H9 (cell line): ENCODE measurements around the gene SLC23A3. TPM values are rescaled to one million over a fixed set of nuclear protein-coding genes. Genes with fewer than 3 reads are reported as not detected.
"Not testable (repeated sequence)": the region's sequence is repeated elsewhere in the genome, so short reads cannot be mapped to it uniquely, and the experiment has no call there.

Experiments used
- DNase-seq: peaks from one replicate; pipeline ENCODE4 v3.0.0-alpha.2; 2017
- H2AFZ ChIP-seq: one replicate; pipeline ENCODE4 v1.6.1; 2013; ENCODE audit warnings: mild to moderate bottlenecking, low read length, control low read depth, moderate library complexity
- H2AK5ac ChIP-seq: 2 replicates; pipeline ENCODE4 v1.6.1; 2013; ENCODE audit warnings: low read length, control low read depth, mixed read lengths; ENCODE audit not compliant: insufficient read length
- H2BK120ac ChIP-seq: one replicate; pipeline ENCODE4 v1.6.1; 2013; ENCODE audit warnings: low read depth, mild to moderate bottlenecking, low read length, control low read depth, inconsistent platforms; ENCODE audit not compliant: poor library complexity, severe bottlenecking
- H2BK12ac ChIP-seq: 2 replicates; pipeline ENCODE4 v1.6.1; 2013; ENCODE audit warnings: low read length, control low read depth, mixed read lengths, low read depth; ENCODE audit not compliant: insufficient read length
- H2BK15ac ChIP-seq: 2 replicates; pipeline ENCODE4 v1.6.1; 2013; ENCODE audit warnings: low read depth, low read length, control low read depth
- H2BK20ac ChIP-seq: one replicate; pipeline ENCODE4 v1.6.1; 2013; ENCODE audit warnings: low read depth, mild to moderate bottlenecking, low read length, control low read depth, inconsistent platforms; ENCODE audit not compliant: poor library complexity, severe bottlenecking
- H2BK5ac ChIP-seq: 2 replicates; pipeline ENCODE4 v1.6.1; 2013; ENCODE audit warnings: low read length, control low read depth, mixed read lengths; ENCODE audit not compliant: insufficient read length
- H3K14ac ChIP-seq: 2 replicates; pipeline ENCODE4 v1.6.1; 2013; ENCODE audit warnings: low read length, control low read depth; ENCODE audit not compliant: insufficient read depth
- H3K18ac ChIP-seq: 2 replicates; pipeline ENCODE4 v1.6.1; 2013; ENCODE audit warnings: low read depth, mild to moderate bottlenecking, mixed read lengths, low read length, control low read depth; ENCODE audit not compliant: insufficient read length
- H3K23ac ChIP-seq: 2 replicates; pipeline ENCODE4 v1.6.1; 2013; ENCODE audit warnings: low read length, control low read depth, mixed read lengths, low read depth; ENCODE audit not compliant: insufficient read length
- H3K23me2 ChIP-seq: 2 replicates; pipeline ENCODE4 v1.6.1; 2013; ENCODE audit warnings: low read depth, mild to moderate bottlenecking, mixed read lengths, low read length, control low read depth; ENCODE audit not compliant: insufficient read length, poor library complexity, severe bottlenecking
- H3K27ac ChIP-seq: 2 replicates; pipeline ENCODE4 v1.5.1; 2013; ENCODE audit warnings: low read length, control low read depth, mixed read lengths, low read depth; ENCODE audit not compliant: insufficient read length
- H3K27me3 ChIP-seq: 2 replicates; pipeline ENCODE4 v1.6.1; 2013; ENCODE audit warnings: low read length, control low read depth, inconsistent platforms; ENCODE audit not compliant: insufficient read depth
- H3K4ac ChIP-seq: 2 replicates; pipeline ENCODE4 v1.6.1; 2013; ENCODE audit warnings: low read depth, mild to moderate bottlenecking, control low read depth, inconsistent platforms, low read length, moderate library complexity
- H3K4me1 ChIP-seq: 2 replicates; pipeline ENCODE4 v1.6.1; 2013; ENCODE audit warnings: low read length, control low read depth, inconsistent platforms; ENCODE audit not compliant: insufficient read depth
- H3K4me2 ChIP-seq: 2 replicates; pipeline ENCODE4 v1.6.1; 2013; ENCODE audit warnings: low read length, control low read depth, mixed read lengths; ENCODE audit not compliant: insufficient read length, insufficient read depth
- H3K56ac ChIP-seq: 2 replicates; pipeline ENCODE4 v1.6.1; 2013; ENCODE audit warnings: low read depth, mild to moderate bottlenecking, mixed read lengths, low read length, control low read depth; ENCODE audit not compliant: insufficient read length
- H3K79me1 ChIP-seq: 2 replicates; pipeline ENCODE4 v1.6.1; 2013; ENCODE audit warnings: low read depth, mild to moderate bottlenecking, moderate library complexity, low read length, control low read depth, inconsistent platforms; ENCODE audit not compliant: insufficient read depth, poor library complexity, severe bottlenecking
- H3K79me2 ChIP-seq: 2 replicates; pipeline ENCODE4 v1.6.1; 2013; ENCODE audit warnings: low read length, control low read depth, inconsistent platforms; ENCODE audit not compliant: insufficient read depth
- H3K9ac ChIP-seq: 2 replicates; pipeline ENCODE4 v1.6.1; 2013; ENCODE audit warnings: low read length, control low read depth, mixed read lengths; ENCODE audit not compliant: insufficient read length; ENCODE audit errors: extremely low read depth
- H3K9me3 ChIP-seq: one replicate; pipeline ENCODE4 v1.6.1; 2013; ENCODE audit warnings: low read depth, low read length, inconsistent platforms; ENCODE audit not compliant: control insufficient read depth
- H3T11ph ChIP-seq: one replicate; pipeline ENCODE4 v1.6.1; 2013; ENCODE audit warnings: mild to moderate bottlenecking, low read length, control low read depth, inconsistent platforms
- H4K20me1 ChIP-seq: one replicate; pipeline ENCODE4 v1.6.1; 2013; ENCODE audit not compliant: control insufficient read depth, insufficient read length, insufficient read depth
- H4K5ac ChIP-seq: 2 replicates; pipeline ENCODE4 v1.6.1; 2013; ENCODE audit warnings: low read depth, mild to moderate bottlenecking, mixed read lengths, low read length, control low read depth; ENCODE audit not compliant: insufficient read length
- H4K8ac ChIP-seq: replicated peaks from 2 replicates; pipeline ENCODE4 v1.6.1; 2013; ENCODE audit warnings: low read length, control low read depth, mixed read lengths, low read depth; ENCODE audit not compliant: insufficient read length
- H4K91ac ChIP-seq: 2 replicates; pipeline ENCODE4 v1.6.1; 2013; ENCODE audit warnings: low read depth, mild to moderate bottlenecking, moderate library complexity, mixed read lengths, low read length, control low read depth; ENCODE audit not compliant: insufficient read length
- H3K27ac Mint-ChIP-seq, 3 experiments: 2 replicates in 2 of 3; 3 replicates in 1 of 3; pipeline ENCODE4 v1.8.0; 2020 to 2021; ENCODE audit warnings: mixed read lengths in 3 of 3, mild to moderate bottlenecking in 1 of 3, moderate library complexity in 1 of 3
- H3K27me3 Mint-ChIP-seq: 2 replicates; pipeline ENCODE4 v1.8.0; 2021; ENCODE audit warnings: low read depth, mild to moderate bottlenecking, moderate library complexity, mixed read lengths
- H3K36me3 Mint-ChIP-seq, 3 experiments: 2 replicates in 2 of 3; 3 replicates in 1 of 3; pipeline ENCODE4 v1.8.0; 2020 to 2021; ENCODE audit warnings: low read depth in 3 of 3, mixed read lengths in 3 of 3; ENCODE audit not compliant: insufficient read depth in 1 of 3
- H3K4me1 Mint-ChIP-seq, 2 experiments: 2 replicates each; pipeline ENCODE4 v1.8.0; 2020; ENCODE audit warnings: mixed read lengths in 2 of 2
- H3K4me3 Mint-ChIP-seq, 2 experiments: 2 replicates in 1 of 2; 3 replicates in 1 of 2; pipeline ENCODE4 v1.8.0; 2020 to 2021; ENCODE audit warnings: mild to moderate bottlenecking in 2 of 2, mixed read lengths in 2 of 2, moderate library complexity in 1 of 2
- H3K9me3 Mint-ChIP-seq, 2 experiments: 2 replicates in 1 of 2; 3 replicates in 1 of 2; pipeline ENCODE4 v1.8.0; 2020; ENCODE audit warnings: mild to moderate bottlenecking in 2 of 2, mixed read lengths in 2 of 2, moderate library complexity in 1 of 2
- WGBS: extraction: QIAGEN DNeasy Blood & Tissue Kit; methylation state at CpG from one replicate; pipeline ENCODE4 v1.1.7; 2013; ENCODE audit warnings: missing lambda C conversion rate, low lambda C conversion rate, mixed read lengths; ENCODE audit not compliant: insufficient read length; ENCODE audit errors: extremely low coverage; 5-methylcytosine and 5-hydroxymethylcytosine counted together
- total RNA-seq: library from RNA; stranded (reverse); gene quantifications from 2 replicates; pipeline ENCODE4 v1.2.1, GENCODE V29; 2021

SLC23A3 gene
- total RNA-seq, 1 experiment from 2014 or later: 1.2 TPM

DNA sequence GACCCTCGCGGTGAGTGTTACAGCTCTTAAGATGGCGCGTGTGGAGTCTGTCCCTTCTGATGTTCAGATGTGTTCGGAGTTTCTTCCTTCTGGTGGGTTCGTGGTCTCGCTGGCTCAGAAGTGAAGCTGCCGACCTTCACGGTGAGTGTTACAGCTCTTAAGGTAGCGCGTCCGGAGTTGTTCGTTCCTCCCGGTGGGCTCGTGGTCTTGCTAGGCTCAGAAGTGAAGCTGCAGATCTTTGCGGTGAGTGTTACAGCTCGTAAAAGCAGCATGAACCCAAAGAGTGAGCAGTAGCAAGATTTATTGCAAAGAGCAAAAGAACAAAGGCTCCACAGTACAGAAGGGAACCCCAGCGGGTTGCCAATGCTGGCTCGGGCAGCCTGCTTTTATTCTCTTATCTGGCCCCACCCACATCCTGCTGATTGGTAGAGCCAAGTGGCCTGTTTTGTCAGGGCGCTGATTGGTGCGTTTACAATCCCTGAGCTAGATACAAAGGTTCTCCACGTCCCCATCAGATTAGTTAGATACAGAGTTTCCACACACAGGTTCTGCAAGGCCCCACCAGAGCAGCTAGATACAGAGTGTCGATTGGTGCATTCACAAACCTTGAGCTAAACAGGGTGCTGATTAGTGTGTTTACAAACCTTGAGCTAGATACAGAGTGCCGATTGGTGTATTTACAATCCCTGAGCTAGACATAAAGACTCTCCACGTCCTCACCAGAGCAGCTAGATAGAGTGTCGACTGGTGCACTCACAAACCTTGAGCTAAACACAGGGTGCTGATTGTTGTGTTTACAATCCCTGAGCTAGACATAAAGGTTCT is 30.9 kb upstream of the SLC23A3 start:
- H3K27ac Mint-ChIP-seq: peak overlapping the region; percentile 6 to 91 (median 76); a peak in 4 of 7 replicates
- not testable (repeated sequence) for H2BK20ac ChIP-seq, H3K4ac ChIP-seq, H2AFZ ChIP-seq, H3K23me2 ChIP-seq, H3K9me3 ChIP-seq, H4K20me1 ChIP-seq, H3K18ac ChIP-seq, H3K9ac ChIP-seq, DNase-seq, H3K23ac ChIP-seq, H2BK120ac ChIP-seq, H3K4me1 ChIP-seq, H3K14ac ChIP-seq, H3K4me3 Mint-ChIP-seq, H4K5ac ChIP-seq, H3K79me2 ChIP-seq, H3K4me2 ChIP-seq, H3K27me3 ChIP-seq, H3K27ac ChIP-seq, H3K9me3 Mint-ChIP-seq, H2BK12ac ChIP-seq, H2BK15ac ChIP-seq, H4K8ac ChIP-seq, H4K91ac ChIP-seq, H3K36me3 Mint-ChIP-seq, H3K56ac ChIP-seq, H2BK5ac ChIP-seq, H3T11ph ChIP-seq, H2AK5ac ChIP-seq, H3K79me1 ChIP-seq
- no CpG with 5 or more reads among the region's 26 CpGs for WGBS
- peaks cover 13% of the 10 kb centered on the region for H3K27me3 Mint-ChIP-seq
- H3K4me1 Mint-ChIP-seq: peaks cover 11 to 17% of the 10 kb centered on the region in 2 experiments
